Measurements from ENCODE around the gene KBTBD12.

KBTBD12 gene

DNA sequence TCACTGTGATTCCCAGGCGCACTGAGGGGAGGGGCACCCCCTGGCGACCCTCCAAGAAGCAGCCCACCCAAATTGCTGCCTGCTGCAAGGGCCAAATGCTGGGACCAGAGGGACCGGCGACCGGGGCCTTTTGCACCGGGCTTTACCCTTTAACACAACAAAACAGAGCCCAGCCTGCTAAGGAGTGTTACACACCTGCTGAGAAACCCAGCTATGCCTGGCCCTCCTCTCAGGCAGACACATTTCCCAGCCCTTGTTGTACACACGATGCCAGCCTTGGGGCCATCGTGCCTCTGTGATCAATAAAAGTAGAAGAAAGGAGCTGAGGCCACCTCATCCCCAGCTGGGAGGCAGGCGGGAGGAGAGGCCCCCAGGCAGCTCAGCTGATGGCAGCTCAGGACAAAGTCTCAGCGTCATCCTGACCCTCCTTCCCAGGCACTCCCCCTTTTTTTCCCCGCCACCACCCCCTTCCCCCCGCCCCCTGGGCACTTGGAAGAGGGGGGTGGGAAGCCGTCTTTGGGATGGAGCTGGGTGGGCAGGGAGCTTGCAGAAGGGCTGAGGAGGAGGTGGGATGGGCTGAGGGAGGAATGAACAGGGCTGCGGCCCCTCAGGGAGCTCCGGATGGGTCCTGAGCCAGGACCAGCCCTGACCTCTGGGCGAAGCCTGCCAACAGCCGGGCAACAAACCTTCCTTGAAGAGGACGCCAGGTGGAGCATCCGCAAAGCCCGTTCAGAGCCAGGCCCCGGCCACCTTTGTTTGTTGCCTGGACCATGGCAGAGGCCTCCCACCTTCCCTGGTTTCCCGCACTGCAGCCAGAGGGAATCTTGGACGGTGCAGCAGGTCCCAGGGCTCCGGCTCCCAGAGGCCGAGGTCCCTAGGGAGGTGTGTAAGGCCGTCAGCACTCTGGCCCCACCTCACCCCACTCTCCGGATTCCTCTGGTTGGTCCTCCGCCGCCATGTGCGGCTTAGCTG, 91.3 kb downstream of the KBTBD12 start:
- DNase-seq (ENCODE audit: low read depth), result no peak
- no peak overlapping the region for H3K4me3 ChIP-seq (ENCODE audit: low read length)
- TF ChIP-seq CTCF (IDR thresholded peaks at IDR 0.05; ENCODE audit: insufficient read depth, low read depth, low read length, missing control alignments), result no peak

GRCh38 chr3:128007033-128007424, 92.0 kb downstream of the KBTBD12 start:
- peak; percentile 22 for DNase-seq (ENCODE audit: low read depth)
- TF ChIP-seq CTCF (IDR thresholded peaks at IDR 0.05; ENCODE audit: insufficient read depth, low read depth, low read length, missing control alignments), result no peak
- H3K4me3 ChIP-seq (ENCODE audit: low read length), result no peak overlapping the region

GRCh38 chr3:128009952-128010846, 95.2 kb downstream of the KBTBD12 start:
- no peak overlapping the region for H3K4me3 ChIP-seq (ENCODE audit: low read length)
- peak; percentile 19 for TF ChIP-seq CTCF (IDR thresholded peaks at IDR 0.05; ENCODE audit: insufficient read depth, low read depth, low read length, missing control alignments)
- DNase-seq (ENCODE audit: low read depth), result peak; percentile 83

- DNase-seq (ENCODE audit: low read depth), result peak; percentile 86
- H3K4me3 ChIP-seq (ENCODE audit: low read length), result no peak overlapping the region
- peak; percentile 70 for TF ChIP-seq CTCF (IDR thresholded peaks at IDR 0.05; ENCODE audit: insufficient read depth, low read depth, low read length, missing control alignments)
These were observed 96.1 kb downstream of the KBTBD12 start for GRCh38 chr3:128011140-128011539.

- no peak overlapping the region for H3K4me3 ChIP-seq (ENCODE audit: low read length)
- no peak for DNase-seq (ENCODE audit: low read depth)
- no peak for TF ChIP-seq CTCF (IDR thresholded peaks at IDR 0.05; ENCODE audit: insufficient read depth, low read depth, low read length, missing control alignments)
These were observed 97.0 kb downstream of the KBTBD12 start for GRCh38 chr3:128012050-128012449.

- no peak overlapping the region for H3K4me3 ChIP-seq (ENCODE audit: low read length)
- no peak for TF ChIP-seq CTCF (IDR thresholded peaks at IDR 0.05; ENCODE audit: insufficient read depth, low read depth, low read length, missing control alignments)
- no peak for DNase-seq (ENCODE audit: low read depth)
These were observed 99.5 kb downstream of the KBTBD12 start for GRCh38 chr3:128014548-128014947.

All from epithelial cell of esophagus (primary cell).